Umbilical cord (tissue), 2 donors: ENCODE data around the gene ESAM. TPM values are rescaled to one million over a fixed set of nuclear protein-coding genes. Genes with fewer than 3 reads are reported as not detected.

Experiments
- DNase-seq: peaks from one replicate; pipeline ENCODE4 v3.0.0-alpha.2; 2015; ENCODE audit warnings: low spot score
- total RNA-seq: library from RNA; depleted of rRNA; stranded (reverse); fragments of >200 nt; gene quantifications from one replicate; pipeline ENCODE4 v1.2.3, GENCODE V29; 2014; ENCODE audit warnings: low replicate concordance; ENCODE audit not compliant: insufficient read depth

ESAM gene
- total RNA-seq, 1 donor from 2014 or later = 9.4 TPM

GRCh38 chr11:124753205-124753604 is 8.9 kb downstream of the ESAM start:
- DNase-seq = no peak

DNA sequence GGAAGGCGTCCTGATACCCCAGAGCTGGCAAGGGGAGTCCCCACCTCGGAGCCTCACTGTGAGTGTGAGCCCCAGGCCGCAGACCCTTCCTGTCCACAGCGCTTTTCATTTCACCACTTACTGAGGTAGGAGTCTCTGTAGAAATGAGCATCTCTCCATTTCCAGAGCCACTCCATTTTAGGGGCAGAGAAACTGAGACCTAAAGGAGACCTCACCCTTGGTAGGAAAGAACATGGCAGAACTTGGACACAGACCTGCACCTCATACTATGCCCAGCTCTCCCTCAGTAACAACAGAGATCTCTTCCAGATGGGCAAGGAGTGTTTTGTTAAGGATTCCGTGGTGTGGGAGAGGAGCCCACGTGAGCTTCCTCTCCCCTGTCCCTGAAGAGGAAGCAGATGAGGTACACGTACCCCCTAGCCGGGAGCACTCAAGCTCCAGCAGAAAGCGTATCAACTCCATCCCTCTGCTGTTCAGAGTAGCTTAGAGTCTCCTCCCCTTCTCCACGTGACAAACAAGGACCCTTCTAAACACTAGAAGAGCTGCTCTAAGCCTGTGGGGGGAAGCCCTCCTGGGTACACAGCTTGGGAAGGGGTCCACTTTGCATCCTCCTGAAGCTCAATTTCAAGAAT is 9.5 kb downstream of the ESAM start:
- DNase-seq = no peak

- DNase-seq = no peak
Measured at GRCh38 chr11:124751741-124752470, 10.2 kb downstream of the ESAM start, which contains the start of gene VSIG2. Gene VSIG2, minus strand, starts transcription at chr11:124752255. Its CDS starts 118 bp downstream, at chr11:124752137.

GRCh38 chr11:124751391-124751740 is 10.7 kb downstream of the ESAM start:
- no peak for DNase-seq

GRCh38 chr11:124749912-124750311 is 12.2 kb downstream of the ESAM start:
- DNase-seq = no peak

DNA sequence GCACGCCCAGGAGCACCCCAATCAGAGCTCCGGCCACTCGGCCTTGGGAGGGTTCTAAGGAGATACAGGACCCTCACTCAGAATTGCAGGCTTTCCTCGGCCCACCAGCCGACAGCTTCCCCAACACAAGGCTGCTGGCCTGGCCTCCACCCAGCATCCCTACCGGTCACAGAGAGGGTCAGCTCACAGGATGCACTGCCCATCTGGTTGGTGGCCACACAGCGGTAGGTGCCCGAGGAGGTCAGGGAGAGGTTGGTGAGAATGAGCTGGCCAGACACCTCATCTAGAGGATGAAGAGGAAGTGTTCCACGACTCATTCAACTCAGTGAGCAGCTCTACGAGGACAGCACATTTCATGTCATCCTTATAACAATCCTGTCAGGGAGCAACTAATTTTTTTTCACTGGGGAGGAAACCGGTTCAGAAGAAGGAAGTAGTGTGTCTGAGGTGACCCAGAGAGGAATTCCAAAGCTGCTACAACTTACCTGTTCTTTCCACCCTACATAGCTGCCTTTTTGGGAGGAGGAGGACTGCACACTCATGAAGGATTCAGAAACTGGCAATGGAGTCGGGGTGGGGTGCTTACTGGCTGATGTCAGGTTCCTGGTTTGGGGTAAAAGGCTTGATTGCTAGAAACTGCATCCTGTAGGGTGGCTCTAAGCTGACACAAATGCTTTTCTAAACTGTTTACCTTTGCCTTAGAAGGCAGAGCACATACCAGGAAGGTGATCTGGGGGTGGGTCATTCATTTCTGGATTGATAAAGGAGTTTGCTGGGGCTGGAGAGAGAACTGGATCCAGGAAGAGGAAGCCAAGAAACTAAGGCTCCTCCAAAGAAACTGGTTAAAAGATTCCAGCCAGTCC is 13.4 kb downstream of the ESAM start:
- no peak for DNase-seq

- DNase-seq = no peak
Measured at GRCh38 chr11:124748100-124748418, 14.0 kb downstream of the ESAM start.

DNA sequence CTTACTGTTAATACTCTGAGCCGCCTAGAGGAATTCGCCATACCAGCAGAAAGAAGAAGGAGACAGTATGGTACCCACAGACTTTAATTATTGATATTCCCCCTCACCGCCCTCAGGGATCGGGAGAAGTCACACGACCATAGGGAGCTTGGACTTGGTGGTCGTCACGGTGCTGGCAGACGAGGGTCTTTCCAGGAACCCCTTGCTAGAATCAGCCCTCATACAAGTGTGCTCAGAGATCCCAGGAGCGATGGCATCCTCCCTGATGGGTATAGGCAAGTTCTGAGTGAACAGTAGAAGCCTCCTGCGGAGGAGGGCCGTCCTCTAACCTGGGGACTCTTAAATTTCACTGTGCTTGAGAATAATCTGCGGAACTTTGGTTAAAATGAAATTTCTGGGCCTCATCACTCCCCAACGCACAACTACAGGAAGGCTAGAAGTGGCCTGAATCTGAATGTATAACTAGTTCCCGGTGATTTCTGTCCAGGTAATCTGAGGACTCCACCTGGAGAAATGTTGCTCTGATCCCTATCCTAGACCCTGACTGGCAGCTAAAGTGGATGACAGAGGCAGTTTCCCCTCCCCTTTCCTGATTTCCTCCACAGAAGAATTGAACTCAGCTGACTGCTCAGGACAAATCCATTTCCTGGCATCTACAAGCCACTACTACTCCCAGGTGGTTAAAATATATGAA is 14.5 kb downstream of the ESAM start:
- DNase-seq = no peak

- DNase-seq = peak; percentile 28
Measured at GRCh38 chr11:124746621-124747243, 15.4 kb downstream of the ESAM start.

DNA sequence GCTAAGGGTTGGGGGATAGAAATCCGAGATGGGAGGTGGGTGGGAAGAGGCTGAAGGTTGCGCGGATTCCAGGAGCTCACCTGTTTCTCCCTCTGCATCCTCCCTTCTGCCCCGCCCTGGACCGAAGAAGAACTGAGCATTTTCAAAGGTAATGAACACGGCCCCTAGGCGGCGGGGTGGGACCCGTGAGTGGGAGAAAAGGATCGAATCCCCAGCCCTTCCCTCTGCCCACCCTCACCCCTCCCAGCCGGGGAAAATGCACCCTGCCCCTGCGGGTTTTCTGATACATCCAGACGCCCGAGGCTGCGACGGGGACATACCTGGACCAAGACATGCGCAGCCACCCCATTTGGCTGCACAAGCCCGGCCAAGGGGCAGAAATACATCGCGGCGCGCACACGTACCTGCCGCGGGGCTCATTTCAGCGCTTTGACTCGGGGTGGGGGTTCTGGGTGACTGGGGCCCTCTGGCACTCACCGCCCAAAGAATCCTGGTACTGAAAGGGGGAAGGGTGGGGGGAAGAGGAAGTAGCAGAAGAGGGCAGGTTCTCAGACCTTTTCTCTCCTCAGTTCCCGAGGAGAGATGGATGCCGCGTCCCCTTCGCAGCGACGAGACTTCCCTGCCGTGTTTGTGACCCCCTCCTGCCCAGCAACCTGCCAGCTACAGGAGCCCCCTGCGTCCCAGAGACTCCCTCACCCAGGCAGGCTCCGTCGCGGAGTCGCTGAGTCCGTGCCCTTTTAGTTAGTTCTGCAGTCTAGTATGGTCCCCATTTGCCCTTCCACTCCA is 16.1 kb downstream of the ESAM start:
- no peak for DNase-seq

DNA sequence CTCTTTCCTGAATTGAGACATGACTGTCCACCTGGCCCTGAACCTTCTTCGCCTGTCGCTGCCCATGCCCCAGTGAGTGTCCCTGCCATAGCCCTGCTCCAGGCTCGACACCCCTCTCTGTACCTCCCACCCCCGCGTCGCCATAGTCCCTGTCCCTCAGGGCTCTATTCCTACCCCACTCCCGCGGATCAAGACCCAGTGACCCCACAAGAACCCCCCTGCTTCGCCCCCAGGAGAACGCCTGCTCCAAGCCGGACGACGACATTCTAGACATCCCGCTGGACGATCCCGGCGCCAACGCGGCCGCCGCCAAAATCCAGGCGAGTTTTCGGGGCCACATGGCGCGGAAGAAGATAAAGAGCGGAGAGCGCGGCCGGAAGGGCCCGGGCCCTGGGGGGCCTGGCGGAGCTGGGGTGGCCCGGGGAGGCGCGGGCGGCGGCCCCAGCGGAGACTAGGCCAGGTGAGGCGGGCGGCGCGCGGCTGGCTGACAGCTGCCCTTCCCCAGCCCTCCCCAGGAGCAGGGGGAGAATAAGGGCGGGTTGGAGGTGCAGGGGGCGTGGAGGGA is 16.7 kb downstream of the ESAM start:
- DNase-seq = no peak

DNA sequence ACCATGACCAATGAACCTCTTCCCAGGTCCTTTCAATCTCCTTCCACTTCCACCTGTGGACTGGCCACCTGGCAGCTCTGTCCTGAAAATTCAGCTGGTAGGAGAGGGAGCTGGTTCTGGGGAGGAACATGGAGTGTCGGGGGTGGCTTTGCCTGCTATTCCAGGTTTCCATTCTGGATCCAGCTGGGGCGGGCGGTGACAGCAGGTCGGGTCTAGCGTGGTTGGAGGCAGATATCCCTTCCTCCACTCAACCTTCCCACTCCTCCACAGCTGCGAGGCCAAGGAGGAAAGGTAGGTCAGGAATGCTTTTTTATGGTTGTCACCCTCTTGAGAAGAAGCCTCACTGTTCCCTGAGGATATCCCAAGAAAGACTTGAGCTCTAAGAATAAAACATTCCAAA is 19.0 kb downstream of the ESAM start:
- DNase-seq = no peak

- no peak for DNase-seq
Measured at GRCh38 chr11:124742555-124742954, 19.5 kb downstream of the ESAM start.

GRCh38 chr11:124740277-124740882 is 21.7 kb downstream of the ESAM start:
- DNase-seq = no peak

DNA sequence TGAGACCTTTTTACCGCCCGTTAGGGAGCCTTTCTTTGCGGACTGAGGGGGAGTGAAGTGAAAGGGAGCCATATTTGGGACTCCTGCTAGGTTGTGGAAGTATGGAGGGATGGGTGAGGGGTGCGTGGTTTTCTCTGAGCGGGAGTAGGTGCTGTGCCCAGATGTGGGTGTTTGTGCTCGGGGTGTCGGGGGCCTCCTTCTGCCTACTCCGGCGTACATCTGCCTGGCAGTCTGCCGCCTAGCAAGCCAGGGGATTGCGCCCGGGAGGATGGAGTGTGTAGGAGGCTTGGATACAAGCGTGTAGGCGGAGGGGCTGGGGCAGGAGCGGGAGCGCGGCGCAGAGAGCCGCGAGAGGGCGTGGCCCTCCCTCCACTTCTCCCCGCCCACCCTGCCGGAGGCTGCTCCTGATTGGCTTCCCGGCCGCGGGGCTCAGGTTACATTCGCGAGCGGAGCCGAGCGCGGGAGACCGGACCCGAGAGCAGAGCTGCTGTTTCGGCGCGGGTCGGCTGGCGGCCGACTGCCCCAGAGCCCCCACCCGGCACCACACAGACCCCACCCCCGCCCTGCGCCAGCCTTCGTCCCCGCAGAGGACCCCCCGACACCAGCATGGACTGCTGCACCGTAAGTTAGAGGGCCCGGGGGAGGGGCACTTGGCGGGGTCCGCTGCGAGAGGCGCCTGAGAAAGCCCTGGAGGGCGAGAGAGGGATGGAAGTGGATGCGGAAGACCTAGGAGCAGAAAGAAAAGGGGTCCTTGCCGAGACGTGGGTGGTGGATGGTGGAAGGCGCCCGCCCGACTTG is 22.4 kb downstream of the ESAM start, which contains the start of gene NRGN:
NRGN (plus strand) TSS at position 464 of the 798 bp plus-strand sequence; CDS start at position 607, 143 bp downstream.
- peak; percentile 95 for DNase-seq

DNA sequence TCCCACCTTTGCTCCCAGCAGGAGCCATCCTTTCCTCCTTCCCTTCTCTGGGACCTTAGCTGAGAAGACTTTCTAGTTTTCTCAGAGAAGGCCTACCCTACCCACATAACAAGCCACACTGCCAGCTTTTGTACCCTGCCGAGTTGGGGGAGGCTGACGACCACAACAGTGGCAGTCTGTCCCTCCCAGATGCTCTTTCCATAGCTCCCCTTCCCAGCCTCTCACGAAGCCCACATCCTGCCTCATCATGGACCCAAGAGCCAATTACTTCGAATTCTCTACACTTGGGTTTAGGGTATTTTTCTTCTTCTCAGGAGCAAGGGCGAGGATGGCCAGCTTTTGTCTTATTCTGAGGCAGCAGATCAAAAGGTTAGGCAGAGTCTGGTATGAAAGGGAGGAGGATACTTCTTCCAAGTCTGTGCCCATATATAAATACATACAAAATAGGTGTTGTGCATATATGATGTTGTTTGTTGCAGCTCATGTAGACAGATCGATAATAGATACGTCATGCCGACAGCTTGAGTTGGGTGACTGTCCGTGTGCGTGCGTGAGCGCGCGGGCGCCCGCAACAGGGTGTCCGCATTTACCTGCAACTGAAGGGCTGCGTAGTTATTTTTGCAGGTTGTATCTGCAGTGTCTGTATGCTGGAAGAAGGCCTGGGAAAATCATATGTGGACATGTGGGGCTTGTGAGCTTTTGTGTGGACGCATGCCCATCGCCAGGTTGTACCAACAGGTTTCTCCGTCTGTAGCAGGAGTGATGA is 23.2 kb downstream of the ESAM start:
- no peak for DNase-seq

- DNase-seq = no peak
Measured at GRCh38 chr11:124737638-124738305, 24.3 kb downstream of the ESAM start.

DNA sequence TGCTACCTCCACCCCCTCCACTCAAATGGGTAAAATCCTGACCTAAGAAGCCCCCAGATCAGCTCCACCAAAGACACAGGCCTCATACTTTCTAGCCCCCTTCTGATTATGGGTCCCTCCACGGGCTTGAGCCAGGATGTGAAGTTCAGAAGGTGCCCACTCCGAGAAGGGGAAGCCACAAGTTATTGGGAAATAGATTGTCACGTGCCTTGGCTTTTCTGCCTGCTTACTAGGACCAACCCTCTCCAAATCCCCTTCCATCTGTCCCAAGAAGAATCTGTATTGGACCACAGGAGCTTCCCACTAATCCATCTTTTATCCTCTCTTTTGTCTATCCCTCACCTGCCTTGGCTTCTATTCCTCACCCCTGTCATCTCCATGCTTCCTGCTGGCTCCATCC is 25.4 kb downstream of the ESAM start:
- DNase-seq = no peak
